HepG2 (cell line): ENCODE measurements around the gene TMTC1. TPM values are rescaled to one million over a fixed set of nuclear protein-coding genes. Genes with fewer than 3 reads are reported as not detected.

Source experiments
- ATAC-seq: fragments of 200-7000 bp; cut with Tn5 transposase; 3 replicates; pipeline ENCODE4 v1.9.1; 2020; ENCODE audit warnings: mild to moderate bottlenecking, moderate library complexity
- BruUV-seq: library from RNA; stranded (reverse); fragments of 400-500 nt; replicated peaks from 2 replicates; lab custom pipeline; 2021; lab: Mats Ljungman, UMichigan
- CTCF ChIA-PET: fragments of 300-600 bp; formaldehyde crosslinking; extraction: SDS; loops from one replicate; lab custom pipeline; 2021; ENCODE audit warnings: low total read pairs, inconsistent platforms, low intra/inter-chr PET ratio; lab: Yijun Ruan, JAX
- POLR2A ChIA-PET: fragments of 350-600 bp; sonication (Branson Sonifier 250); formaldehyde crosslinking; loops from one replicate; lab custom pipeline; 2020; ENCODE audit warnings: antibody characterized with exemption, inconsistent platforms; lab: Yijun Ruan, JAX
- DNase-seq: peaks from one replicate; pipeline ENCODE4 v3.0.0-alpha.2; 2015; ENCODE audit warnings: low spot score
- FAIRE-seq: peaks from 3 replicates; lab custom pipeline; 2011; peaks lifted over from hg19 to GRCh38; lab: Jason Lieb, UNC
- H2AFZ ChIP-seq: one replicate; pipeline ENCODE4 v1.6.1; 2011; ENCODE audit warnings: low read length, inconsistent platforms
- H3K27ac ChIP-seq: fragments of 300-600 bp; 3 replicates; pipeline ENCODE4 v1.8.0; 2011; ENCODE audit warnings: mixed run types, mild to moderate bottlenecking, mixed read lengths, low read length, inconsistent platforms; ENCODE audit not compliant: insufficient read depth; ENCODE audit errors: extremely low read length
- H3K27me3 ChIP-seq, 2 experiments: fragments of 200-600 bp in 1 of 2; 2 replicates in 1 of 2; 3 replicates in 1 of 2; pipeline versions ENCODE4 v1.6.0 to v1.8.0; 2011; ENCODE audit warnings: low read length in 2 of 2, mild to moderate bottlenecking in 2 of 2, moderate library complexity in 2 of 2, inconsistent platforms in 1 of 2; ENCODE audit not compliant: insufficient read depth in 2 of 2, control insufficient read depth in 1 of 2
- H3K36me3 ChIP-seq, 2 experiments: fragments of 200-600 bp in 1 of 2; replicated peaks in 1 of 2; 2 replicates in 1 of 2; 3 replicates in 1 of 2; pipeline versions ENCODE4 v1.5.1 to v1.8.0; 2011; ENCODE audit warnings: low read length in 2 of 2, inconsistent platforms in 1 of 2; ENCODE audit not compliant: insufficient read depth in 2 of 2, control insufficient read depth in 1 of 2
- H3K4me1 ChIP-seq: 2 replicates; pipeline ENCODE4 v1.5.1; 2012; ENCODE audit warnings: low read length, inconsistent platforms; ENCODE audit not compliant: insufficient read depth
- H3K4me2 ChIP-seq: 2 replicates; pipeline ENCODE4 v1.6.0; 2011; ENCODE audit warnings: low read depth, low read length, inconsistent platforms
- H3K4me3 ChIP-seq, 3 experiments: fragments of 200-600 bp in 1 of 3; sonication (generic), shearing (Covaris generic) in 1 of 3; replicated peaks in 1 of 3; 2 replicates each; pipeline ENCODE4 v1.5.1; 2011 to 2016; ENCODE audit warnings: low read length in 3 of 3, inconsistent platforms in 2 of 3, low read depth in 2 of 3, mild to moderate bottlenecking in 2 of 3, control low read depth in 1 of 3, mixed read lengths in 1 of 3; ENCODE audit not compliant: insufficient read depth in 1 of 3
- H3K79me2 ChIP-seq: one replicate; pipeline ENCODE4 v1.6.1; 2011; ENCODE audit warnings: low read length, inconsistent platforms; ENCODE audit not compliant: insufficient read depth
- H3K9ac ChIP-seq: 2 replicates; pipeline ENCODE4 v1.6.0; 2011; ENCODE audit warnings: mild to moderate bottlenecking, low read depth, low read length, inconsistent platforms; ENCODE audit not compliant: insufficient read depth
- H3K9me3 ChIP-seq: 2 replicates; pipeline ENCODE4 v1.5.1; 2012; ENCODE audit warnings: mild to moderate bottlenecking, low read length
- H4K20me1 ChIP-seq: 2 replicates; pipeline ENCODE4 v1.6.0; 2011; ENCODE audit warnings: inconsistent platforms, mild to moderate bottlenecking, low read length, moderate library complexity; ENCODE audit not compliant: insufficient read depth
- MAF1 ChIP-seq: sonication (generic); formaldehyde crosslinking; IDR thresholded peaks from 2 replicates; pipeline ENCODE4 v1.5.0; 2020; ENCODE audit warnings: missing genetic modification reagents, borderline replicate concordance
- MATR3 ChIP-seq: sonication (generic); formaldehyde crosslinking; IDR thresholded peaks from 2 replicates; pipeline ENCODE4 v1.4.0; 2020; ENCODE audit warnings: missing genetic modification reagents
- MAZ ChIP-seq, 2 experiments: sonication (generic) in 1 of 2; formaldehyde crosslinking in 1 of 2; IDR thresholded peaks; 2 replicates each; pipeline versions ENCODE4 v1.5.0 to v1.6.1; 2012 to 2020; ENCODE audit warnings: low read depth in 2 of 2, mild to moderate bottlenecking in 2 of 2, borderline replicate concordance in 1 of 2, improper control_type of control experiment in 1 of 2, low read length in 1 of 2, missing genetic modification reagents in 1 of 2, moderate library complexity in 1 of 2
- MYPOP ChIP-seq: sonication (generic); formaldehyde crosslinking; IDR thresholded peaks from 2 replicates; pipeline ENCODE4 v1.8.1; 2023; ENCODE audit warnings: mild to moderate bottlenecking, moderate library complexity, missing genetic modification reagents
- NPAS2 ChIP-seq: sonication (generic); formaldehyde crosslinking; IDR thresholded peaks from 2 replicates; pipeline ENCODE4 v1.8.0; 2022; ENCODE audit warnings: mild to moderate bottlenecking, missing genetic modification reagents, borderline replicate concordance
- PPARG ChIP-seq: conservative IDR thresholded peaks from 2 replicates; pipeline ENCODE4 v1.6.1; 2016; ENCODE audit warnings: missing biosample characterization, missing genetic modification reagents
- SYNCRIP ChIP-seq: fragments of 200-400 bp; formaldehyde crosslinking; IDR thresholded peaks from 2 replicates; pipeline ENCODE4 v1.6.1; 2018; ENCODE audit warnings: mild to moderate bottlenecking, low read depth, low read length; ENCODE audit not compliant: insufficient read depth
- TP53 ChIP-seq: sonication (generic); formaldehyde crosslinking; conservative IDR thresholded peaks from 2 replicates; pipeline ENCODE4 v1.4.0; 2020; ENCODE audit warnings: missing genetic modification reagents
- ZNF205 ChIP-seq: IDR thresholded peaks from 2 replicates; pipeline ENCODE4 v1.6.1; 2018; ENCODE audit warnings: missing biosample characterization, missing genetic modification reagents
- ZNF350 ChIP-seq: sonication (generic); formaldehyde crosslinking; IDR thresholded peaks from 2 replicates; pipeline ENCODE4 v1.4.0; 2020; ENCODE audit warnings: mild to moderate bottlenecking, low read depth, missing genetic modification reagents, borderline replicate concordance
- ZNF550 ChIP-seq: sonication (generic); formaldehyde crosslinking; IDR thresholded peaks from 2 replicates; pipeline ENCODE4 v1.4.0; 2020; ENCODE audit warnings: mild to moderate bottlenecking, missing genetic modification reagents, borderline replicate concordance
- WGBS: methylation state at CpG from one replicate; pipeline ENCODE4 v1.1.6; 2017; ENCODE audit warnings: low lambda C conversion rate; 5-methylcytosine and 5-hydroxymethylcytosine counted together
- in situ Hi-C: cut with HindIII; loops from 2 replicates; pipeline ENCODE4 v1.10.0; 2017; ENCODE audit warnings: low pct_unique_long_range_greater_than_20kb; ENCODE audit not compliant: extremely low pct_ligation_motif_present
- intact Hi-C: fragments of 100-400 bp; cut with micrococcal nuclease; formaldehyde crosslinking; loops from one replicate; pipeline ENCODE4 v1.10.0; 2022; ENCODE audit not compliant: unreplicated experiment
- polyA plus RNA-seq, 8 experiments: library from polyadenylated mRNA; depleted of rRNA in 3 of 8; stranded (reverse) in 7 of 8; unstranded in 1 of 8; fragments of >200 nt; fragmentation: Illumina TruSeq in 4 of 8; extraction: Trizol in 4 of 8; gene quantifications; 2 replicates each; pipeline versions ENCODE4 v1.2.1 to v1.2.3, GENCODE V29; 2011 to 2016; ENCODE audit warnings: low read depth in 4 of 8, missing spikeins in 1 of 8, mixed read lengths in 1 of 8; ENCODE audit not compliant: insufficient read depth in 1 of 8
- total RNA-seq, 5 experiments: library from RNA; depleted of rRNA; stranded (reverse); fragments of >200 nt; fragmentation: Illumina TruSeq; extraction: Trizol; gene quantifications; 2 replicates each; pipeline ENCODE4 v1.2.3, GENCODE V29; 2016; ENCODE audit warnings: low read depth in 1 of 5
- TF ChIP-seq, protein P1 (sequence below): sonication (generic); formaldehyde crosslinking; IDR thresholded peaks from 2 replicates; pipeline ENCODE4 v1.4.0; 2020; ENCODE audit warnings: missing genetic modification reagents
- TF ChIP-seq, protein P2 (sequence below): sonication (generic); formaldehyde crosslinking; IDR thresholded peaks from 2 replicates; pipeline ENCODE4 v1.9.0; 2021; ENCODE audit warnings: mild to moderate bottlenecking, missing genetic modification reagents

The TMTC1 gene
- total and polyA plus RNA-seq, 2 of the 13 experiments (the other 11 are each of a cell fraction or from before 2014, with no cell fraction given), result 0.69 to 1.8 TPM

- no peak for TF ChIP-seq SYNCRIP
Observed at GRCh38 chr12:29531471-29531870, 252.3 kb downstream of the TMTC1 start (continued).

GRCh38 chr12:29530436-29530835, 253.3 kb downstream of the TMTC1 start:
- Histone ChIP-seq H2AFZ (no peak overlapping the region), H3K27ac (no peak overlapping the region), H3K36me3 (no peaks in the 10 kb centered on the region), H3K9me3 (no peaks in the 10 kb centered on the region), H3K4me3 (no peak overlapping the region), H4K20me1 (no peaks in the 10 kb centered on the region), H3K79me2 (no peaks in the 10 kb centered on the region), H3K4me1 (no peaks in the 10 kb centered on the region), H3K4me2 (no peak overlapping the region), H3K9ac (no peak overlapping the region), H3K27me3 (no peaks in the 10 kb centered on the region)
- no TSS peak for BruUV-seq
- intact Hi-C loops (no loop called here), in situ Hi-C loops (loop anchor here (25.0 kb wide), 1 partner anchor 1307 kb away; no protein-coding TSS in a partner anchor)
- WGBS, result 68% methylated on average over 4 of the region's 4 CpGs
- ChIA-PET CTCF (no interaction called here), POLR2A (no interaction called here)
- FAIRE-seq (no peak), DNase-seq (no peak), ATAC-seq (no peak)
- TF ChIP-seq ZNF550 (CRISPR knock-in tag) (no peak), TP53 (CRISPR knock-in tag) (no peak), MATR3 (CRISPR knock-in tag) (no peak), MAZ (IDR thresholded peaks at IDR 0.05; ENCODE audit: borderline replicate concordance, low read depth, low read length) (no peak), MAZ (CRISPR knock-in tag; IDR thresholded peaks at IDR 0.05; ENCODE audit: low read depth) (no peak), PPARG (CRISPR knock-in tag) (no peak), ZNF350 (CRISPR knock-in tag) (no peak), MAF1 (CRISPR knock-in tag) (no peak), MYPOP (CRISPR knock-in tag) (no peak), NPAS2 (no peak), ZNF205 (CRISPR knock-in tag) (no peak)
- TF ChIP-seq, protein P1, sequence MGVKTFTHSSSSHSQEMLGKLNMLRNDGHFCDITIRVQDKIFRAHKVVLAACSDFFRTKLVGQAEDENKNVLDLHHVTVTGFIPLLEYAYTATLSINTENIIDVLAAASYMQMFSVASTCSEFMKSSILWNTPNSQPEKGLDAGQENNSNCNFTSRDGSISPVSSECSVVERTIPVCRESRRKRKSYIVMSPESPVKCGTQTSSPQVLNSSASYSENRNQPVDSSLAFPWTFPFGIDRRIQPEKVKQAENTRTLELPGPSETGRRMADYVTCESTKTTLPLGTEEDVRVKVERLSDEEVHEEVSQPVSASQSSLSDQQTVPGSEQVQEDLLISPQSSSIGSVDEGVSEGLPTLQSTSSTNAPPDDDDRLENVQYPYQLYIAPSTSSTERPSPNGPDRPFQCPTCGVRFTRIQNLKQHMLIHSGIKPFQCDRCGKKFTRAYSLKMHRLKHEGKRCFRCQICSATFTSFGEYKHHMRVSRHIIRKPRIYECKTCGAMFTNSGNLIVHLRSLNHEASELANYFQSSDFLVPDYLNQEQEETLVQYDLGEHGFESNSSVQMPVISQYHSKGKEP, result no peak
- TF ChIP-seq, protein P2, sequence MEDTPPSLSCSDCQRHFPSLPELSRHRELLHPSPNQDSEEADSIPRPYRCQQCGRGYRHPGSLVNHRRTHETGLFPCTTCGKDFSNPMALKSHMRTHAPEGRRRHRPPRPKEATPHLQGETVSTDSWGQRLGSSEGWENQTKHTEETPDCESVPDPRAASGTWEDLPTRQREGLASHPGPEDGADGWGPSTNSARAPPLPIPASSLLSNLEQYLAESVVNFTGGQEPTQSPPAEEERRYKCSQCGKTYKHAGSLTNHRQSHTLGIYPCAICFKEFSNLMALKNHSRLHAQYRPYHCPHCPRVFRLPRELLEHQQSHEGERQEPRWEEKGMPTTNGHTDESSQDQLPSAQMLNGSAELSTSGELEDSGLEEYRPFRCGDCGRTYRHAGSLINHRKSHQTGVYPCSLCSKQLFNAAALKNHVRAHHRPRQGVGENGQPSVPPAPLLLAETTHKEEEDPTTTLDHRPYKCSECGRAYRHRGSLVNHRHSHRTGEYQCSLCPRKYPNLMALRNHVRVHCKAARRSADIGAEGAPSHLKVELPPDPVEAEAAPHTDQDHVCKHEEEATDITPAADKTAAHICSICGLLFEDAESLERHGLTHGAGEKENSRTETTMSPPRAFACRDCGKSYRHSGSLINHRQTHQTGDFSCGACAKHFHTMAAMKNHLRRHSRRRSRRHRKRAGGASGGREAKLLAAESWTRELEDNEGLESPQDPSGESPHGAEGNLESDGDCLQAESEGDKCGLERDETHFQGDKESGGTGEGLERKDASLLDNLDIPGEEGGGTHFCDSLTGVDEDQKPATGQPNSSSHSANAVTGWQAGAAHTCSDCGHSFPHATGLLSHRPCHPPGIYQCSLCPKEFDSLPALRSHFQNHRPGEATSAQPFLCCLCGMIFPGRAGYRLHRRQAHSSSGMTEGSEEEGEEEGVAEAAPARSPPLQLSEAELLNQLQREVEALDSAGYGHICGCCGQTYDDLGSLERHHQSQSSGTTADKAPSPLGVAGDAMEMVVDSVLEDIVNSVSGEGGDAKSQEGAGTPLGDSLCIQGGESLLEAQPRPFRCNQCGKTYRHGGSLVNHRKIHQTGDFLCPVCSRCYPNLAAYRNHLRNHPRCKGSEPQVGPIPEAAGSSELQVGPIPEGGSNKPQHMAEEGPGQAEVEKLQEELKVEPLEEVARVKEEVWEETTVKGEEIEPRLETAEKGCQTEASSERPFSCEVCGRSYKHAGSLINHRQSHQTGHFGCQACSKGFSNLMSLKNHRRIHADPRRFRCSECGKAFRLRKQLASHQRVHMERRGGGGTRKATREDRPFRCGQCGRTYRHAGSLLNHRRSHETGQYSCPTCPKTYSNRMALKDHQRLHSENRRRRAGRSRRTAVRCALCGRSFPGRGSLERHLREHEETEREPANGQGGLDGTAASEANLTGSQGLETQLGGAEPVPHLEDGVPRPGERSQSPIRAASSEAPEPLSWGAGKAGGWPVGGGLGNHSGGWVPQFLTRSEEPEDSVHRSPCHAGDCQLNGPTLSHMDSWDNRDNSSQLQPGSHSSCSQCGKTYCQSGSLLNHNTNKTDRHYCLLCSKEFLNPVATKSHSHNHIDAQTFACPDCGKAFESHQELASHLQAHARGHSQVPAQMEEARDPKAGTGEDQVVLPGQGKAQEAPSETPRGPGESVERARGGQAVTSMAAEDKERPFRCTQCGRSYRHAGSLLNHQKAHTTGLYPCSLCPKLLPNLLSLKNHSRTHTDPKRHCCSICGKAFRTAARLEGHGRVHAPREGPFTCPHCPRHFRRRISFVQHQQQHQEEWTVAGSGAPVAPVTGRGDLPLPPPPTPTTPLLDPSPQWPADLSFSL, result no peak
